Transverse colon (tissue), 4 donors: ENCODE results near the gene ZGLP1. TPM values are rescaled to one million over a fixed set of nuclear protein-coding genes. Genes with fewer than 3 reads are reported as not detected.

Source experiments
- DNase-seq: peaks from one replicate; pipeline ENCODE4 v3.0.0-alpha.2; 2019
- H3K27ac ChIP-seq, 4 donors: fragments of 200-600 bp; sonication (generic); 2 replicates each; pipeline ENCODE4 v1.5.1; 2016 to 2018; ENCODE audit warnings: inconsistent platforms in 4 of 4
- H3K27me3 ChIP-seq: fragments of 200-600 bp; sonication (generic); 2 replicates; pipeline ENCODE4 v1.5.1; 2017; ENCODE audit warnings: inconsistent platforms
- H3K36me3 ChIP-seq, 4 donors: fragments of 200-600 bp; sonication (generic); 2 replicates each; pipeline ENCODE4 v1.5.1; 2017 to 2019; ENCODE audit warnings: inconsistent platforms in 4 of 4
- H3K4me1 ChIP-seq, 4 donors: fragments of 200-600 bp; sonication (generic); 2 replicates each; pipeline ENCODE4 v1.5.1; 2017 to 2020; ENCODE audit warnings: inconsistent platforms in 4 of 4
- H3K4me3 ChIP-seq, 4 donors: fragments of 200-600 bp; sonication (generic); 1 replicate in 1 of 4; 2 replicates in 3 of 4; pipeline versions ENCODE4 v1.5.1 to v1.6.1; 2017 to 2019; ENCODE audit warnings: inconsistent platforms in 4 of 4
- H3K9me3 ChIP-seq, 2 donors: fragments of 200-600 bp; sonication (generic); 2 replicates each; pipeline ENCODE4 v1.5.1; 2017 to 2019; ENCODE audit warnings: inconsistent platforms in 2 of 2
- CTCF ChIP-seq, 5 experiments: fragments of 200-600 bp in 3 of 5; fragments of 450-650 bp in 2 of 5; sonication (generic) in 3 of 5; IDR thresholded peaks; 1 replicate in 2 of 5; 2 replicates in 3 of 5; pipeline ENCODE4 v1.5.1; 2016 to 2017; ENCODE audit warnings: antibody characterized with exemption in 5 of 5, inconsistent platforms in 3 of 5, mild to moderate bottlenecking in 2 of 5, moderate library complexity in 1 of 5
- EP300 ChIP-seq: sonication (generic); formaldehyde crosslinking; IDR thresholded peaks from one replicate; pipeline ENCODE4 v1.6.1; 2017; ENCODE audit warnings: antibody characterized with exemption, low read depth
- POLR2A ChIP-seq: fragments of 450-650 bp; IDR thresholded peaks from one replicate; pipeline ENCODE4 v1.6.1; 2016; ENCODE audit warnings: antibody characterized with exemption, mild to moderate bottlenecking, moderate library complexity
- POLR2AphosphoS5 ChIP-seq, 3 donors: sonication (generic); formaldehyde crosslinking; IDR thresholded peaks; one replicate each; pipeline ENCODE4 v1.6.1; 2016; ENCODE audit warnings: antibody characterized with exemption in 3 of 3
- WGBS, 2 donors: methylation state at CpG; one replicate each; pipeline ENCODE4 v1.1.5; 2018; ENCODE audit warnings: low coverage in 1 of 2; 5-methylcytosine and 5-hydroxymethylcytosine counted together
- in situ Hi-C, 4 donors: fragments of 200-750 bp; cut with MboI; loops; one replicate each; pipeline versions ENCODE4 v1.15.0 to v1.15.1; 2017; ENCODE audit warnings: low sequenced_read_pairs in 3 of 4, low pct_ligation_motif_present in 1 of 4, low pct_unique_long_range_greater_than_20kb in 1 of 4
- intact Hi-C: fragments of 100-400 bp; cut with DNase I; formaldehyde crosslinking; loops from one replicate; pipeline ENCODE4 v1.15.1; 2023; ENCODE audit warnings: low total_unique reads
- total RNA-seq, 4 donors: library from RNA; depleted of rRNA; stranded (reverse); fragments of >200 nt; gene quantifications; one replicate each; pipeline ENCODE4 v1.1.0, GENCODE V29; 2016

ZGLP1 gene
- total RNA-seq, 4 donors from 2014 or later, result 1.9 to 8.2 (median 3.8) TPM

- Histone ChIP-seq H3K27ac (no peak overlapping the region), H3K9me3 (no peaks in the 10 kb centered on the region), H3K36me3 (peaks cover 0 to 40% (median 25%) of the 10 kb centered on the region in 4 donors), H3K27me3 (no peaks in the 10 kb centered on the region), H3K4me1 (peaks cover 0 to 17% (median 16%) of the 10 kb centered on the region in 4 donors), H3K4me3 (no peak overlapping the region)
- in situ Hi-C loops, result no loop called here
- intact Hi-C loops, result no loop called here
- TF ChIP-seq EP300 (no peak), POLR2AphosphoS5 (IDR thresholded peaks at IDR 0.05) (no peak), POLR2A (no peak), CTCF (IDR thresholded peaks at IDR 0.05) (no peak)
- DNase-seq, result no peak
- WGBS, 2 donors, result 94% methylated on average over 26 of the region's 41 CpGs; no CpG with 5 or more reads in 1 of the 2 donors
These were observed 19.2 kb upstream of the ZGLP1 start for GRCh38 chr19:10328558-10329429.

DNA sequence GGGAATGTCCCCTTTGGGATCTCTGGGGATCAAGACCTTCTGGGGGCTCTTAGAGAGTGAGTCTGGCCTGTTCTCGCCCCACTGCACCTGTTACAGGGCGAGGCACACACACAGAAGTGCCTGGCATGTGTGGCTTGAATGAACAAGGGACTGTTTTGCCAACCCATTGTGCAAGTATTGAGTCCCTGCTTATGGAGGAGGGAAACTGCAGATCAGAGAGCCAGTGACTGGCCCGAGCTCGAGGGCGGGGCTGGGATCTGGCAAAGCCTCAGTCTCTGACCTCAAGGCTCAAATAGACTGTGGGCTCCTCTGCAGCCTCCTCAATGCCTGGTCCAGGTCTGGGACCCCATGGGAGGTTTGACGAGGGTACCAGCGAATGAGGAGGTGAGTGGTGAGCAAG is 18.2 kb upstream of the ZGLP1 start:
- WGBS, 2 donors, result 89 to 92% methylated on average over 2 to 7 of the region's 7 CpGs
- Histone ChIP-seq H3K27me3 (no peaks in the 10 kb centered on the region), H3K4me3 (no peak overlapping the region), H3K4me1 (peaks cover 0 to 18% (median 14%) of the 10 kb centered on the region in 4 donors), H3K36me3 (peaks cover 0 to 40% (median 25%) of the 10 kb centered on the region in 4 donors), H3K27ac (no peak overlapping the region), H3K9me3 (no peaks in the 10 kb centered on the region)
- DNase-seq, result no peak
- intact Hi-C loops, result no loop called here
- in situ Hi-C loops, result no loop called here
- TF ChIP-seq EP300 (no peak), CTCF (IDR thresholded peaks at IDR 0.05) (no peak), POLR2A (no peak), POLR2AphosphoS5 (IDR thresholded peaks at IDR 0.05) (no peak)

GRCh38 chr19:10325732-10326131 is 16.1 kb upstream of the ZGLP1 start:
- WGBS, 2 donors, result 88 to 93% methylated on average over 3 to 8 of the region's 8 CpGs
- H3K27me3 ChIP-seq, result no peaks in the 10 kb centered on the region
- peaks cover 0 to 45% (median 25%) of the 10 kb centered on the region in 4 donors for H3K36me3 ChIP-seq
- TF ChIP-seq POLR2AphosphoS5 (IDR thresholded peaks at IDR 0.05), result no peak
- TF ChIP-seq EP300, result no peak
- no peak for TF ChIP-seq POLR2A
- H3K4me3 ChIP-seq, result no peak overlapping the region
- intact Hi-C loops (no loop called here), in situ Hi-C loops (no loop called here)
- no peak overlapping the region for H3K27ac ChIP-seq
- peaks cover 9 to 18% (median 16%) of the 10 kb centered on the region in 4 donors for H3K4me1 ChIP-seq
- DNase-seq, result no peak
- no peaks in the 10 kb centered on the region for H3K9me3 ChIP-seq

DNA sequence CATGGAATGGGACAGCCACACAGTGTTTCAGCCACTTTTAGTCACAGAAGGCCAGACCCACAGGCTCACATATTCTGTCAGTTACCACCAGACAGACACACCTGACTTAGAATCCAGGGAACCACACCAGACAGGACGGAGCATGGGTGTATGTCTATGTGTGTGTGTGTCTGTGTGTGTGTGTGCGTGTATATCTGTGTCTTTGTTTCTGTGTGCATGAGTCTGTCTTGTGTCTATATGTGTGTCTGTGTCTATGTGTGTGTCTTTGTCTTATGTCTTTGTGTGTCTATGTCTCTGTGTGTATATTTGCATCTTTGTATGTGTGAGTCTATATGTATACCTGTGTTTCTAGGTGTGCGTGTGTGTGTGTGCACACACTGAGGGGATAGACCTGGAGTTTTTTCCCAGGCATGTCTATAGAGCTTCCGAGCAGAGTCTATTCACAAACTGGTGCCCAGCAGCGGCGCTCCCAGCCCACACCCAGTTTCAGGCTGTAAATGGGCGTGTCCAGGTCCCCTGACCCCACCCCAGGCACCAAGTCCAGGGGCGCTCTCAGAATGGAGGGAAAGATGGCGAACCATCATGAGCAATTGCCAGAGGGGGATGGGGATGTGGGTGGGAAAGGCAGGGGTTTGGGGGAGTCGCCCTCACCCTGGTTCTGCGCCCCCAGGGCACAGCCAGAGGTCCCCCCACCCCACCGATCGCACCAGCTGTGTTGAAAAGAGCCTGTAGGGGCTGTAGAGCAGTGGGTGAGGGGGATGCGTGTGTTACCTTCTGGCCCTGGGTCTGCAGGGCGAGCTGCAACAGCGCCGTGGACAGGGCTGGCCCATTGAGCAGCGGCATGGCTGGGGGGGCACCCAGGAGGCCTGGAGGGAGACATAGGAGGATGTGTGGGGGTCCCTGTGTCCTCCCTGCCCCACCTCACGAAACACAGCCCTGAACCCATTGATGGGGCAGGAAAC is 12.5 kb upstream of the ZGLP1 start:
- Histone ChIP-seq H3K27ac (peak overlapping the region; percentile 76 to 79 (median 77)), H3K4me1 (peaks cover 9 to 18% (median 16%) of the 10 kb centered on the region in 4 donors), H3K27me3 (no peaks in the 10 kb centered on the region), H3K4me3 (no peak overlapping the region), H3K36me3 (peaks cover 0 to 41% (median 10%) of the 10 kb centered on the region in 4 donors), H3K9me3 (no peaks in the 10 kb centered on the region)
- in situ Hi-C loops (no loop called here), intact Hi-C loops (no loop called here)
- TF ChIP-seq CTCF (IDR thresholded peaks at IDR 0.05) (no peak), POLR2AphosphoS5 (IDR thresholded peaks at IDR 0.05) (peak in 2 of 3 donors; percentile 27 to 33), EP300 (no peak), POLR2A (peak; percentile 29)
- WGBS, 2 donors, result 60 to 61% methylated on average over 4 to 17 of the region's 19 CpGs
- peak; percentile 88 for DNase-seq
